Peyer's patch (tissue), 4 donors: Measurements from ENCODE around the gene ZSCAN26.

Source experiments
- CTCF ChIP-seq, 6 experiments: fragments of 450-650 bp in 4 of 6; fragments of 200-600 bp in 2 of 6; sonication (generic) in 1 of 6; IDR thresholded peaks; one replicate each; pipeline ENCODE4 v1.5.1; 2017 to 2019; ENCODE audit warnings: antibody characterized with exemption in 6 of 6, mild to moderate bottlenecking in 3 of 6, moderate library complexity in 1 of 6
- POLR2A ChIP-seq, 2 donors: fragments of 450-650 bp; IDR thresholded peaks; one replicate each; pipeline ENCODE4 v1.5.1; 2017; ENCODE audit warnings: antibody characterized with exemption in 2 of 2, mild to moderate bottlenecking in 2 of 2, moderate library complexity in 2 of 2

GRCh38 chr6:28235912-28236452 lies 31.0 kb upstream of the ZSCAN26 start:
- no peak for TF ChIP-seq POLR2A (IDR thresholded peaks at IDR 0.05)
- TF ChIP-seq CTCF (IDR thresholded peaks at IDR 0.05): no peak
